Effector memory CD8-positive, alpha-beta T cell (primary cell): ENCODE results near the gene AUTS2.

Experiments
- ATAC-seq: fragments of 150-1000 bp; cut with Tn5 transposase; replicated peaks from 2 replicates; pipeline ENCODE4 v1.10.0; 2021; ENCODE audit warnings: mild to moderate bottlenecking, moderate library complexity
- DNase-seq, 3 experiments: peaks; one replicate each; pipeline ENCODE4 v3.0.0; 2021
- H3K27ac Mint-ChIP-seq, 2 donors: one replicate each; pipeline ENCODE4 v1.8.0; 2022; ENCODE audit warnings: mild to moderate bottlenecking in 2 of 2, mixed read lengths in 2 of 2, moderate library complexity in 2 of 2
- H3K27me3 Mint-ChIP-seq, 2 donors: one replicate each; pipeline ENCODE4 v1.8.0; 2022; ENCODE audit warnings: mixed read lengths in 2 of 2
- H3K36me3 Mint-ChIP-seq: one replicate; pipeline ENCODE4 v1.8.0; 2022; ENCODE audit warnings: mild to moderate bottlenecking, moderate library complexity, mixed read lengths; ENCODE audit not compliant: insufficient read depth
- H3K4me1 Mint-ChIP-seq, 2 donors: one replicate each; pipeline ENCODE4 v1.8.0; 2022; ENCODE audit warnings: low read depth in 2 of 2, mixed read lengths in 2 of 2
- H3K4me3 Mint-ChIP-seq, 2 donors: one replicate each; pipeline ENCODE4 v1.8.0; 2022; ENCODE audit warnings: mild to moderate bottlenecking in 2 of 2, mixed read lengths in 2 of 2, moderate library complexity in 2 of 2
- H3K9me3 Mint-ChIP-seq, 2 donors: one replicate each; pipeline ENCODE4 v1.8.0; 2022; ENCODE audit warnings: mixed read lengths in 2 of 2

The AUTS2 gene

DNA sequence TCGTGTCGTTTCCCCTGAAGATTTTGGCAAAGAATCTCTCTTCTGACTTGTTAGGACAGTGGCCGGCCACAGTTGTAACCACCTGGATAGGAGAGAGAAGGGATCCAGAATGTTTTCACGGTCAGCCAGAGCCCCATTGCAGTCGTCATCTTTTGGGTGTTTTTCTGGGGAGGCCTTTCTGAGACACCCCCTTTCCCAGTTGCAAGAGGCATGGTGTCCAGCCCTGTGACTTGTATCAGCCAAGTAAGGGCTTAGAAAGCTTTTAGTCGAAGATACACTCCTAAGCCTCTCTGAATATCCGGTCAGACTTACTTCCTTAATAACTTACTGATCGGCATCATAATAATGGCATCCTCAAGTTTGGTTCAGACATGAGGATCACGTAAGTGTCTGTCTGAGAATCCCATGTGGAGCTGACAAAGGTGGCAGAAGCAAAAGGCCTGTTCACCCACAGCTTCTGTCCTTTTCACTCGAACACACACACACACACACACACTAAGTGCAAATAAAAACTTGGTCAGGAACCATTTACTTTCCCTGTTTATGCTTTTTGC lies 1098.0 kb downstream of the AUTS2 start:
- Mint-ChIP-seq H3K4me1 (peaks cover 34 to 46% of the 10 kb centered on the region in 2 donors), H3K27me3 (no peaks in the 10 kb centered on the region), H3K9me3 (no peaks in the 10 kb centered on the region), H3K27ac (peak overlapping the region; percentile 94 to 99), H3K36me3 (peaks cover 30% of the 10 kb centered on the region), H3K4me3 (peak overlapping the region; percentile 90 to 99)
- DNase-seq: no peak
- no peak for ATAC-seq

DNA sequence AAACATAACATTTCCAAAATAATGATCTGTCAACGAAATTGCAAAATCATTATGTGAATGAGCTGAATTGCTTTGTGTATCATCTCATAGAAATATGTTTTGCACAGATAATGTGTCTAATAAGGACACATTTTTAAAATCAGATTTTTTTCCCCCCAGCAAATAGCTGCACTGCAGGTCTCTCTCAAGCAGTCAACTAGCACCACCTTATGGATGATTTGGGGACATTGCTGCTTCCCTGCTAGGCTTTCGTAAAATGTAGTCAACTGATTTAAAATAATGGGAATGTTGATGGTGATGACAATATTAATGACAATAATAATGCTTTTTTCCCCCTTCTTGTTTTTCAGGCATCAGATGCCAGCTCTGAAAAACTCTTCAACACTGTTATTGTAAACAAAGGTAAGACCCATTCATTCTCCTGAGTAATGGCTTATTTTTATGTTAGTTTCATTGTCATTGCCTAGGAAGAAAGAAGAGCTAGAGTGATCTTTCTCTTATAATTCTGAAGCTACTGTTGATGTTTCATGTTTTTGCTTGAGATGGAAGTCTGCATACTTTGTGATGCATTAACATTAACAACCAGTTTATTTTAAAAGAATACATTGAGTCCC lies 1100.1 kb downstream of the AUTS2 start:
- H3K27ac Mint-ChIP-seq: peak overlapping the region; percentile 49 to 55
- peaks cover 36% of the 10 kb centered on the region for H3K36me3 Mint-ChIP-seq
- H3K4me3 Mint-ChIP-seq: peak overlapping the region; percentile 90 to 99
- H3K9me3 Mint-ChIP-seq: no peaks in the 10 kb centered on the region
- ATAC-seq (no peak), DNase-seq (peak; percentile 46 to 62 (median 48))
- peaks cover 36 to 52% of the 10 kb centered on the region in 2 donors for H3K4me1 Mint-ChIP-seq
- H3K27me3 Mint-ChIP-seq: no peaks in the 10 kb centered on the region

DNA sequence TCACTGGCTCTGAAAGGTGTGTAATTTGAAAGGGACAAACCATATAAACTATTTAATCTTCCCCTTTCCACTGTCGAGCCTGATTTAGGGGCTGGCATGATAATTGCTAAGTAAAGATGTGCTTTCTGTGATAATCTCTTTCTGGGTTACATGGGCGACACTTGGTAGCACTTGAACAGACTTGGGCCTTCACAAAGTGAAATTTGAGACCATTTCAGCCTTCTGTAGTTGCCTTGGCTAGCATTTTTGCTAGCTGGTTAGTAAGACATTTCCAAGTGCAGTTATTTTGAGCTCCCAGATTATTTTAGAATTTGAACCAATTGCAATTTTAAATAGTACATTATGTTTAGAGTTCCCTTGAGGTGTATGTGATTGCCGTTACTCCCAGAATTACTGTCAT lies 1101.0 kb downstream of the AUTS2 start:
- H3K4me1 Mint-ChIP-seq: peaks cover 42 to 61% of the 10 kb centered on the region in 2 donors
- H3K36me3 Mint-ChIP-seq: peaks cover 30% of the 10 kb centered on the region
- no peak for DNase-seq
- H3K27me3 Mint-ChIP-seq: no peaks in the 10 kb centered on the region
- no peak for ATAC-seq
- H3K27ac Mint-ChIP-seq: no peak overlapping the region
- H3K4me3 Mint-ChIP-seq: no peak overlapping the region
- no peaks in the 10 kb centered on the region for H3K9me3 Mint-ChIP-seq

DNA sequence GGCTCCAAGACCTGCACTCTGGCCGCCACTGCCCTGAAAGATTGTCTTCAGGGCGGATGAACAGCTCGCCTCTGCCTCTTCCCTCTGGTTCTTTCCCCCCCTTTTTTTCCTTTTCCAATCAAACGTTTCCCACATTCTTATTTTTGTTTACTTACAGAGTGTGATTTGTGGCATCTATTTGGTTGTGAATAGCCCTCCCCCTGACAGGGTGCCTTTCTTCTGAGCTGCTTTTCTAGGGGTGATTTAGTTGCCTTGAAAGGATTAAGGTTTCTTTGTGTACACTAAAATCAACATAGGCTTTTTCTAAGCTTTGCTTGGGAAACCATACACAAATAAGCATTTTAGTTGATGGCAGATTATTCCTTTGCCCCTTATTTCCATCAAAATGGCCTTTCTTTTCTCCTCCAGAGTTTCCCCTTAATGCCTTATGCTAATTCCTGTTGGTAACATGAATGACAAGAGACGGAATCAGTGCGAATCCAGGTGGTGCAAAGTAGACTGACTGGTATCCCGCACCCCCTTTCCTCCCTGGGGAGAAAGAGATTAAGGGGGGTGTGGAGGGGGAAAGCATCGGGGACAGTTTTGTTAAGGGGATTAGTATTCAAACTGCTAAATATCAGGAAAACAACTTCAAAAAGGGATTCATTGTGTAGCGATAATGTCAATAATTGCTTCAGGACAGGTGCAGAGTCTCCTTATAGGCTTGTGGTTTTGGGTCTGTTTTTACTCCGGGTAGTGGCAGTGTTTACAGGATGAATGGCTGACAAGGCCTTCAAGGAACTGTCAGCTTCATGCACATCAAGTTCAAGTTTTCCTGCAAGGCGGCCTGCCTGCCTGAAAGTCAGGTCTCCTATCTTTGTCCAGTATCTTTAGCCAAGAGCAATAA lies 1102.0 kb downstream of the AUTS2 start:
- Mint-ChIP-seq H3K27ac (no peak overlapping the region), H3K36me3 (peaks cover 26% of the 10 kb centered on the region), H3K9me3 (no peaks in the 10 kb centered on the region), H3K4me3 (no peak overlapping the region), H3K27me3 (no peaks in the 10 kb centered on the region), H3K4me1 (peaks cover 45 to 71% of the 10 kb centered on the region in 2 donors)
- ATAC-seq (no peak), DNase-seq (no peak)

DNA sequence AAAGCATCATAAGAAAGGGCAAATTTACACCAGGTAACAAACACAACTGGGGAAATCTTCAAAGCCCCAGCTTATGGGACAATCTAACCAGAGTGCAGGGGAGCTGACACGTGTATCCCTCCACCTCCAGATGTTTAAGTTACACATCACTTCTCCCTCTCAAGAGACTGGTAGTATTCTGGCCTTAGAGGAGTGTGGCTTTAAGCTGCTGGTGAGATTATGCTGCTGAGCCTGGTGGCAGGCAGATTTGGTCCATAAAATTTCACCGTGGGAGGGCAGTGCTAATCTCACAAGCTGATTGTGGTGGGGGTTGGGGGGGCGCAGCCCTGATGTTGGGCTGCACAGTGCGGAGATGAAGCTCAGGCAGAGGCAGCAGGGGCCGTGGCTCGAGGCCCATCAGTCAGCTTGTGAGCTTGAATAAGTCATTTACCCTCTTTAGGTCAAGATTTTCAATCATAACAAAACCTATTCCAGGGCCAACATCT lies 1102.7 kb downstream of the AUTS2 start:
- no peak for ATAC-seq
- peaks cover 24% of the 10 kb centered on the region for H3K36me3 Mint-ChIP-seq
- H3K27ac Mint-ChIP-seq: no peak overlapping the region
- H3K4me1 Mint-ChIP-seq: peaks cover 49 to 72% of the 10 kb centered on the region in 2 donors
- H3K9me3 Mint-ChIP-seq: no peaks in the 10 kb centered on the region
- no peak overlapping the region for H3K4me3 Mint-ChIP-seq
- DNase-seq: no peak
- H3K27me3 Mint-ChIP-seq: no peaks in the 10 kb centered on the region

DNA sequence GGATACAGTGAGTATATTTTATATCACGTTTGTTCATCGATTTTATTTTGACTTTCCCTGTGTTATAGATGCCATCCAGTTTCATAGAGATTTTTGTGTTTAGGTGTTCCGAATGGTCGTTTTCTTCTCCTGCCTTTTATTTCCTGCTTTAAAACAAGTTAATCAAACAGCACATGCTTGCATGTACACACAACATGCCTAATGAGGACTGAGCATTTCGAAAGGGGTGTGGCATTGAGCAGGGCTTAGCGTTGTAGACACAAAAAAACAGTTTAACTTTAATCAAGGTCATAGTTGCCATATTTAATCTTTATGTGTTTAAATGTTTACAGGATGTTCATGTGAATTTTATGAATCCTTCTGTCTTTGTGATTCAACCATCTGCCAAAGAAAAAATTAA lies 1103.2 kb downstream of the AUTS2 start:
- Mint-ChIP-seq H3K4me3 (peak overlapping the region in 1 of 2 donors; percentile 5), H3K27ac (peak overlapping the region in 1 of 2 donors; percentile 36), H3K36me3 (peaks cover 22% of the 10 kb centered on the region), H3K4me1 (peaks cover 50 to 72% of the 10 kb centered on the region in 2 donors), H3K9me3 (no peaks in the 10 kb centered on the region), H3K27me3 (no peaks in the 10 kb centered on the region)
- no peak for DNase-seq
- no peak for ATAC-seq

DNA sequence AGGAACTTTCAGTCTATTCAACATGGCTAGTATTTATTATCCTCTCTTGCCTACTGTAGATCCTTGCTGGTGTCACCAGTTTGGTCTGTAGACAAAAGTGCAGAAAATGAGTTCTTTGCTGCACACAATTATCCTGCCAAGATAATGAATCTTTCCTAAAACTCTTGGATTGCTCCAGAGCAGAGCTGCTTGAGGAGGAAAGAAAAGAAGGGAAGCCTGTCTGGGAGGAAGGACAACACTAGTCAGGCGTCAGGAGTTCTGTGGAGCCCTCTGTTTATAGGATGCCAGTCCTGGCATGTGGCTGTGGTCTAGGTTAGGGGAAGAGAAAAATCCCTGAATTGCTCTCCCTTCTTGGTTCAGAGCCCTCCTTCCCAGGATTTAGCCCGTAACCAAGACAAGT lies 1103.7 kb downstream of the AUTS2 start:
- no peak for ATAC-seq
- Mint-ChIP-seq H3K4me1 (peaks cover 45 to 72% of the 10 kb centered on the region in 2 donors), H3K9me3 (no peaks in the 10 kb centered on the region), H3K36me3 (peaks cover 22% of the 10 kb centered on the region), H3K27me3 (no peaks in the 10 kb centered on the region), H3K4me3 (peak overlapping the region in 1 of 2 donors; percentile 61), H3K27ac (peak overlapping the region; percentile 36 to 85)
- DNase-seq: no peak

DNA sequence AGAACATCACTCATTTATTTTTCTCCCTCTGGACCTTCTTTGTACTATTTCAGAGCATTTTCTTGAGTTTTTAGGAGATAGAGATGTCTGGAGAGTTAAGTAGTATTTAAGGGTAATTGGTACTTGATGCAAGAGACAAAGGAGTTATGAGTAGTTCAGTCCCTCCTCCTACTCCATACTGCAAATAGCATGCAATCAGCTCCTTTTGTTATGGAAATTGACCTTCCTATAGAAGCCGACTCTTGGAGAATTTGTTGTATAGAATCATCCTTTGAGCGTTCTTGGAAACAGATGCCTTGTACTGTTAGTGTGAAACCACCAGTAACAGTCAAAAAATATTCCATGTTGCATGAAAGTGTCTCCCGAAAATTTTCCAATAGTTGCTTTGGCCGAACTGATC lies 1105.5 kb downstream of the AUTS2 start:
- H3K27ac Mint-ChIP-seq: peak overlapping the region in 1 of 2 donors; percentile 26
- peaks cover 41 to 66% of the 10 kb centered on the region in 2 donors for H3K4me1 Mint-ChIP-seq
- no peak overlapping the region for H3K4me3 Mint-ChIP-seq
- no peaks in the 10 kb centered on the region for H3K9me3 Mint-ChIP-seq
- DNase-seq (no peak), ATAC-seq (no peak)
- no peaks in the 10 kb centered on the region for H3K27me3 Mint-ChIP-seq
- H3K36me3 Mint-ChIP-seq: peaks cover 27% of the 10 kb centered on the region

DNA sequence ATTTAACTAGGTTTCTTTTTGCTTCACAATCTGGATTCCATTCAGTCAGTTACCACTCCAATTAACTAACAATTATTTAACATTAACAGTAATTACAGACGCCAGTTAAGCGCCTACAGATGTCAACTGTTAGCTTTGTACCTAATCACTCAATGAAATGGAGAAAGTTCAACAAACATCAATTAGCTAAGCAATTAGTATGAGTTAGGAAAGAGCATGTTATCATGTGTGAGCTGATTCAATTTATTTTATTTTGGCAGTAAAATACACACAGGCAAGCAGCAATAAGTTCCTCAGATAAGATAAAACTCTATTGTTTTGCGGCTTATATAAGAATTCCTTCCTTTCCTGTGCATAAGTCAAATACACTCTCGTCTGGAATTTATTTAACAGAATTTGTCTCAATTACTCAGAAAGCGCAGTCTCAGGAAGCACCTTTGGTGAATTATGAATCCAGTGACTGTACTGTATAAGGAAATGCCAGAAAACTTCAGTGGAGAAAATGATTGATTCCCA lies 1106.6 kb downstream of the AUTS2 start:
- Mint-ChIP-seq H3K4me1 (peaks cover 47 to 66% of the 10 kb centered on the region in 2 donors), H3K27me3 (no peaks in the 10 kb centered on the region), H3K4me3 (no peak overlapping the region), H3K9me3 (no peaks in the 10 kb centered on the region), H3K36me3 (peaks cover 34% of the 10 kb centered on the region), H3K27ac (peak overlapping the region in 1 of 2 donors; percentile 26)
- ATAC-seq (no peak), DNase-seq (no peak)

DNA sequence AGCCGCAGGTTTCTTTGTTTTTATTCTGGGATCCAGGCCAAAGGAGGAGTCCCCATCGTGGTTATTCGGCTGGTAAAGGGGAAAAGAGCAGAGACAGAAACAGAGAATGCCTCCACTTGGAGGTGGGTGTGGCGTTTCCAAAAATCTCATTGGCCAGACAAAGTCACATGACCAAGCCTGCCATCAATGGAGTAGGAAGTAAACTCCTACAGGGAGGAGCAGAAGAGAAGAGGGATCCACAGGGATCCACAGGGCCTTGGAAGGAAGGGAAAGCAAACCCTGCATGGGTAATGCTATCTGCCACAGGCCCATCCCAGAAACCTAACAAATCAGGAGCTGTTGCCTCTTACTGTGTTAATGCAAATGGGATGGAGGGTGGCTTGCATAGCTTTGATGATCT lies 1107.9 kb downstream of the AUTS2 start:
- Mint-ChIP-seq H3K36me3 (peaks cover 34% of the 10 kb centered on the region), H3K4me3 (peak overlapping the region; percentile 30 to 43), H3K9me3 (no peaks in the 10 kb centered on the region), H3K27me3 (no peaks in the 10 kb centered on the region), H3K4me1 (peaks cover 60 to 79% of the 10 kb centered on the region in 2 donors), H3K27ac (peak overlapping the region in 1 of 2 donors; percentile 71)
- no peak for ATAC-seq
- DNase-seq: no peak

DNA sequence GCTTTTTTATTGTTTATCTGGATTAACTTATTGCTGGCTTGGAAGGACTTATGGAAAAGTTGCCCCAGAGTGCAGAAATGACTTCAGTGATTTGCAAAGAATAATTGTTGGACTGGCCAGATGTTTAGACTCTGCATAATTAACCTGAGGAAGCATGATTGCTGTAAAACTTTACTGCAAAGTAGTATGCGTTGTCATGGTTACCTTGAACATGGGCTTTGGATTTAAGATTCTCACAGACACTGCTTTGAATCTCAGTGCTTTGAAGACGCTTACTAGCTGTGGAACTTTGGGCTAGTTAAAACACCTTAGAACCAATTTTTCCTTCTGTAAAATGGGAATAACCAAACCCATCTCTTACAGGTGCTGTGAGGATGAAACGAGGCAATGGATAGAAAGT lies 1108.4 kb downstream of the AUTS2 start:
- ATAC-seq: no peak
- no peaks in the 10 kb centered on the region for H3K9me3 Mint-ChIP-seq
- DNase-seq: no peak
- no peaks in the 10 kb centered on the region for H3K27me3 Mint-ChIP-seq
- H3K4me1 Mint-ChIP-seq: peaks cover 64 to 78% of the 10 kb centered on the region in 2 donors
- H3K27ac Mint-ChIP-seq: no peak overlapping the region
- no peak overlapping the region for H3K4me3 Mint-ChIP-seq
- H3K36me3 Mint-ChIP-seq: peaks cover 34% of the 10 kb centered on the region

DNA sequence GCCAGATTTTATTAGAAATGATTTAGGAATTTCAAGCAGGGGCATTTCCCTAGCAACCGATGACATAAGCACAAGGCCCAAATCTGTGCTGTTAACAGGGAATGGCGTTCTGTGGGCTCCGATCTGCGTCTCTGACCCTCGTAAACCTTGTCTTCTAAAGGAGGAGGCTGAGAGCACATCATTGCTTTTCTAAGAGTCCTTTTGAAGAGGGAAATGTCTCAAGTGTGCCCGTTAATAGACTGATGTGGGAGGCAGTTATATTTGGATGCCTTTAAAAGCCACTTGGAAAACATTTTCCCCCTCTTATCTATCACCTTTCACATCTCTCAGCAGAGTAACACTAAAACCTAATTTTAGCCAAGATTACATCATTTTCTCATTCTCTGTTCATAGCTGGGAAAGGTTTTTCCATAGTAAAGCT lies 1109.6 kb downstream of the AUTS2 start:
- no peaks in the 10 kb centered on the region for H3K27me3 Mint-ChIP-seq
- H3K27ac Mint-ChIP-seq: peak overlapping the region; percentile 29 to 33
- H3K4me3 Mint-ChIP-seq: peak overlapping the region in 1 of 2 donors; percentile 54
- H3K9me3 Mint-ChIP-seq: no peaks in the 10 kb centered on the region
- peaks cover 63 to 67% of the 10 kb centered on the region in 2 donors for H3K4me1 Mint-ChIP-seq
- no peak for ATAC-seq
- DNase-seq: no peak
- H3K36me3 Mint-ChIP-seq: peaks cover 26% of the 10 kb centered on the region

DNA sequence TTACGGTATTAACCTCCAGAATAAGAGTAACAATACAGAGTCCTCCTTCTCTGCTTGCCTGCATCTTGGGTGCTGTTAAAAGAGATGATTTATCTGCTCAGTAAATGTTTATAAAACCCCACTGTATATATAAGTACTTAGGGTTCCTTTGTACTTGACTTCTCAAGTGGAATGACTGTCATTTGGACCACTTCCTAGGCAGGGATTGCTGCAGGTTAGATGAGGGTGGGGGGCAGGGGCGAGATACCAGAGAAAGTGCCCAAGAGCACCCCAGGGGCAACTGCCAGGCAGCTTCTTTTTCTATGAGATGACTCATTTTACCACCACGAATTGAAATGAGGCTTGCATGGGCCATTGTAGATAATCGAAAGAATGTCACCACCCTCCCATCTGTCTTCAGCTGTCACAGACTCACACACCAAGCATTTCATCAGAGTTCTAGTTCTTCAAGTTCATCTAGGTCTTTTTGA lies 1111.8 kb downstream of the AUTS2 start:
- H3K27ac Mint-ChIP-seq: peak overlapping the region; percentile 50 to 89
- H3K4me3 Mint-ChIP-seq: peak overlapping the region; percentile 21 to 65
- H3K4me1 Mint-ChIP-seq: peaks cover 62 to 63% of the 10 kb centered on the region in 2 donors
- H3K36me3 Mint-ChIP-seq: peaks cover 19% of the 10 kb centered on the region
- DNase-seq (no peak), ATAC-seq (peak; percentile 59)
- H3K27me3 Mint-ChIP-seq: no peaks in the 10 kb centered on the region
- no peaks in the 10 kb centered on the region for H3K9me3 Mint-ChIP-seq
